ENCODE measurements around the gene HYKK. TPM values are rescaled to one million over a fixed set of nuclear protein-coding genes. Genes with fewer than 3 reads are reported as not detected.

Gene HYKK
- total and polyA plus RNA-seq, 2 of the 13 experiments (the other 11 are each of a cell fraction or from before 2014, with no cell fraction given): 3.5 to 5.4 TPM

- TF ChIP-seq RORA (CRISPR knock-in tag; IDR thresholded peaks at IDR 0.05): no peak
- no peak for TF ChIP-seq ZBTB21 (CRISPR knock-in tag; IDR thresholded peaks at IDR 0.05)
- TF ChIP-seq ZSCAN25 (CRISPR knock-in tag; IDR thresholded peaks at IDR 0.05): 0 out of 2 replicates have a peak, but pooled peaks have one; percentile 24
- TF ChIP-seq ZNF121 (CRISPR knock-in tag; IDR thresholded peaks at IDR 0.05): no peak
- TF ChIP-seq KLF15 (CRISPR knock-in tag; IDR thresholded peaks at IDR 0.05; ENCODE audit: borderline replicate concordance): no peak
- TF ChIP-seq SETDB1 (CRISPR knock-in tag; IDR thresholded peaks at IDR 0.05; ENCODE audit: borderline replicate concordance): no peak
- TF ChIP-seq NR2C2 (CRISPR knock-in tag; IDR thresholded peaks at IDR 0.05; ENCODE audit: borderline replicate concordance): no peak
- no peak for TF ChIP-seq HNF1A (IDR thresholded peaks at IDR 0.05; ENCODE audit: low read depth)
- no peak for TF ChIP-seq HNF1A (CRISPR knock-in tag; IDR thresholded peaks at IDR 0.05; ENCODE audit: borderline replicate concordance)
- TF ChIP-seq PHF20 (CRISPR knock-in tag; IDR thresholded peaks at IDR 0.05): peak; percentile 84
- no peak; the same call in 1 of the 2 replicates for TF ChIP-seq FOXJ3 (CRISPR knock-in tag; IDR thresholded peaks at IDR 0.05; ENCODE audit: borderline replicate concordance)
- TF ChIP-seq ZNF451 (CRISPR knock-in tag; IDR thresholded peaks at IDR 0.05): peak; percentile 62; the same call in 1 of the 2 replicates
- peak; percentile 95 for TF ChIP-seq RBFOX2 (IDR thresholded peaks at IDR 0.05; ENCODE audit: low read depth, low read length)
- TF ChIP-seq ZNF430 (CRISPR knock-in tag; IDR thresholded peaks at IDR 0.05): no peak
- no peak for TF ChIP-seq JARID2 (CRISPR knock-in tag; IDR thresholded peaks at IDR 0.05; ENCODE audit: insufficient replicate concordance)
- TF ChIP-seq AGO1 (IDR thresholded peaks at IDR 0.05; ENCODE audit: low read depth, low read length, poor library complexity, severe bottlenecking): no peak
- peak; percentile 86 for TF ChIP-seq DMAP1 (CRISPR knock-in tag; IDR thresholded peaks at IDR 0.05)
- no peak for TF ChIP-seq ZNF678 (CRISPR knock-in tag; IDR thresholded peaks at IDR 0.05)
- no peak for TF ChIP-seq ATF1 (CRISPR knock-in tag; IDR thresholded peaks at IDR 0.05)
- no peak for TF ChIP-seq MTF2 (CRISPR knock-in tag; IDR thresholded peaks at IDR 0.05; ENCODE audit: borderline replicate concordance)
- TF ChIP-seq SNRNP70 (IDR thresholded peaks at IDR 0.05; ENCODE audit: low read depth, low read length): no peak
- no peak for TF ChIP-seq TFDP2 (CRISPR knock-in tag; IDR thresholded peaks at IDR 0.05)
- TF ChIP-seq ZNF275 (CRISPR knock-in tag; IDR thresholded peaks at IDR 0.05; ENCODE audit: borderline replicate concordance): no peak; the same call in 1 of the 2 replicates
- peak; percentile 43; the same call in 1 of the 2 replicates for TF ChIP-seq SP2 (CRISPR knock-in tag; IDR thresholded peaks at IDR 0.05)
- peak; percentile 37; the same call in 1 of the 2 replicates for TF ChIP-seq ZNF572 (CRISPR knock-in tag; IDR thresholded peaks at IDR 0.05)
These were observed 32.9 kb downstream of the HYKK start, which contains the start of gene PSMA4 (continued) for GRCh38 chr15:78540141-78540870.

All from HepG2 (cell line).